Posterior cingulate gyrus (tissue), 11 donors: ENCODE data around the gene QRFP.

ENCODE experiments used
- DNase-seq, 10 donors: peaks; one replicate each; pipeline versions ENCODE4 v3.0.0 to v3.0.0-alpha.2; 2020 to 2021; ENCODE audit warnings: mixed read lengths in 3 of 10
- intact Hi-C: fragments of 100-400 bp; cut with DNase I; formaldehyde crosslinking; loops from one replicate; pipeline ENCODE4 v1.15.1; 2023

The QRFP gene

DNA sequence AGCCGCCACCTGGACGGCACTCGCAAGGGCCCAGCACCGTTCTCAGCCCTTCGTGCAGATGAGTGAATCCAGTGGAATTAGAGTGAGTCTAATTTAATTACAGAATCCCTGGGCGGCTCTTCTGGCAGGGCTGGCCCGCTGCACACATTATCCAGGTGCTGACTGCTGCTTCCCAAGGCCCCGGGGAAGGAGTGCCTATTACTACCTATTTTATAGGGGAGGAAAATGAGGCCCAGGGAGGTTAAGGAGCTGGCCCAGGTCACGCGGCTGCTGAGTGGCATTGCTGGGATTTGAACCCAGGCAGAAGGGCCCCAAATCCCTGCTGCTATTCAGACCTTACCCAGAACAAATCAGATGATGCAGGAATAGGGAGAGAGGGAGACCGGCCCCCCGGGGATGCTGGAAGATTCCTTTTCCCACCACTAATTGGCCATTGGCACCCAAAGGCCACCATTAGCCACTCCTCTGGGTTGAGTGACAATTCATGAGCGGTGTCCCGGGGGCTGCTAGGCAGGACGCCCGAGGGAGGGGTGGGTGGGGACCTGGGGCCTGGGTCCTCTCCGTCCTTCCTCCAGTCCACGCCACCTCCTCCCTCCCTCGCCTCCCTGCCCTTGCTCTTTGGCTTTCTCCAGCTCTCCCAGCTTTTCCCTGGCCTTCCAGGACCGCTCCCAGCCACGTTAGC, 10.3 kb upstream of the QRFP start:
- intact Hi-C loops: no loop called here
- DNase-seq: no peak

DNA sequence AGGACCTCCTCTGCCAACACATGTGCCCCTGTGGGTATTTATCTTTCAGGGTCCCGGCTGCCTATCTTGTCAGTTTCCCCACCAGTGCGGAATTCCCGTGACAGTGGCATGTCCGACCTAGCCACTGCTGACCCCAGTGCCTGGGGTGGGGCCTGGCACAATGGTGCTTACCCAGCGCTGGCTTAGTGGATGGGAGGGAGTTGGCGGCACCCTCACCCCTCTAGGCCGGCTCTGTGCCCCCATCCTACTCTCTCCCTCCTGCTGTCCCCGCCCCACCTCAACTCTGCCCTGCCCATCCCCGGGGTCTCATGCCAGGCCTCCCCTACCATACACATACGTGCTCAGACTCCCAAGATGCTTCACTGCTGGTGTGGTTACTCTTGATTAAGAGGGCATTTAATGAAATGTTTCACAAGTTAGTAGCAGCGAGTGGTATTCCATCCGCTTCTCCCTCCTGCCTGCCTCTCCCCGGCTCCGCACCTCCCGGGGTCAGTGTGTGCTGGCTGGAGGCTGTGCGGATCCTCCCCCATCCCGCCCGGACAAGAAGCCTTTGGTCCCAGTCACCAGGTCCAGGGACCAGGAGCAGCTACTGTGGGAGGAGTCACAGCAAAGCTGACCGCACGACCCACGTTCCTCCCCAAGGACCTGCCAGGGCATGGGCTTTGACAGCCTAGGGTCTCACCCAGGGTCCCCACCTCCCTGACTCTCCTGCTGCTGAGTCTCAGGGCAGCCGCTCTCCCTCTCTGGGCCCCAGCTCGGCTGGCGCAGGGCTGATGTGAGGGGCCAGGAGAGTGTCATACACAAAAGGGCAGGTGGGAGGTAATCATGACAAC, 9.5 kb upstream of the QRFP start:
- DNase-seq: no peak
- intact Hi-C loops: no loop called here

DNA sequence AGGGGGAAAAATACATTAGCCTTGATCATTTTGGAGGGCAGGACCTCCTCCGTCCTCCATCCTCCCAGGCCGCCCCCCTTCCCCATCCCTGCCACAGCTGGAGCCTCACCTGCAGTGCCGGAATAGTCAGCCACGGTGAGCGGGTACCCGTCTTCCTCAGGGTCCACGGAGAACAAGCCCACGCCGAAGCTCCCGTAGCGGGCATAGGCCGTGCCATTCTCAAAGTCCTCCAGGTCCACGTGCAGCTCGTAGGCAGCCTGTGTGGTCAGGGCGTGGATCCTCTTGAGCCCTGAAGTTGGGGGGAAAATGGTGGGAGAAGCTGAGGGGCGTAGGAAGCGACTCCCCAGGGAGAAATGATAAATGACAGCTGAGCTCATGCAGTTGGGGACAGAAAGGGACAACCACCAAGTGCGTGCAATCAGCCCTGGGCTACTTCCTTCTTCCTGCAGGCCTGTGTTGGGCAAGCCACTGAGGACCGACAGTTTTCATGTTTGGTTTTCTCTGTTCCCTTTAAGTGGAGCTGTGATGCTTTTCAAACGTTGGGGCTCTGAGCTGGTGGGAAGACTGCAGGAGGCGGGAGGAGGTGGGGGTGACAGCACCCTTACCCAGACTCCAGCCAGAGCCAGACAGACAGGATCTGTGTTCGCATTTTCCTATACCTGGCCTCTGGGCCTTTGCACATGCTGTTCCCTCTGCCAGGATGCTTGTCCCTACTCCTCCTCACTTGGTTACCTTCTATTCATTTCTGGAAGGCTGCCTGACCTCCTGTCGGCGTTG, 8.7 kb upstream of the QRFP start:
- no peak for DNase-seq
- intact Hi-C loops: no loop called here

DNA sequence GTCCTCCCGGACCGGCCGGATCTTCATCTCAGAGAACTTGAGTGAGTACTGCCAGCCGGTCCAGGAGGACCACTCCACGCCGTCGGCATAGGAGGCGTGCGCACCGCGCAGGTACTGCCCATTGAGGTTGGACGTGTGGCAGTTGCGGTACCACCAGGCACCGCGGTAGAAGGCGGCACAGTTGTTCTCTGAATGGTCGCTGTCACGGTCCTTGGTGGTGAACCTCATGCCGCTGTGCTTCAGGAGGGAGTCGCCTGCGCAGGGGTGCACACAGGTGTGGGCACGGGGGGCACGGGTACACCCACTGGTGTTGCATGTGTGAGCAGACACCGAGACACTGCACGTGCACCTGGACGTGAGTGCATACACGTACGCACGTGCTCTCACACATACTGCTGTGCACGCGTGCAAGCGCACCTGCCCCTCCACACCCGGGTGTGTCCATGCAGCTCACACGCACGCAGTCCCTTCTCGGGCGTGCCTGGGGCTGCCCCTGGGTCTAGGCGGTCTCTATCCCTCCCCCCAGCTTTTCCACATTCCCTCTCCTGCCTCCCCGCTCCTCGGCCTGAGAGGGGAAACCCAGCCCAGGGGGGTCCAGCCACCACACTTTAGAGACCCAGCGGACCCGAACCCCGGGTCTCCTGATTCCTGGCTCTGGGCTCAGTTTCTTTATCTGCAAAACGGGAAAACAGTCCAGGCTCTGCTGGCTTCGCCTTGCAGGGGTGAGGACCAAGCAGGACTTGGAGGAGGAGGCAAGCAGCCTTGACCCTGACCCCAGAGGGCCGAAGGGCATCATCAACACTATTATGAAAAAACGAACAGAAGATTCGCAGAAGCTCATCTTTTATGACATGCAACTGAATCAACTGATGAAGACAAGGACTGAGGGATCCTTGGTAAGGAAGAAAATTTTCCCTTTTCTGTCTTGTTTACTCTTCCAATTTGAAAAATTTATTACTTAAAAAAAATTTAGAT, 7.7 kb upstream of the QRFP start:
- intact Hi-C loops: no loop called here
- DNase-seq: no peak

DNA sequence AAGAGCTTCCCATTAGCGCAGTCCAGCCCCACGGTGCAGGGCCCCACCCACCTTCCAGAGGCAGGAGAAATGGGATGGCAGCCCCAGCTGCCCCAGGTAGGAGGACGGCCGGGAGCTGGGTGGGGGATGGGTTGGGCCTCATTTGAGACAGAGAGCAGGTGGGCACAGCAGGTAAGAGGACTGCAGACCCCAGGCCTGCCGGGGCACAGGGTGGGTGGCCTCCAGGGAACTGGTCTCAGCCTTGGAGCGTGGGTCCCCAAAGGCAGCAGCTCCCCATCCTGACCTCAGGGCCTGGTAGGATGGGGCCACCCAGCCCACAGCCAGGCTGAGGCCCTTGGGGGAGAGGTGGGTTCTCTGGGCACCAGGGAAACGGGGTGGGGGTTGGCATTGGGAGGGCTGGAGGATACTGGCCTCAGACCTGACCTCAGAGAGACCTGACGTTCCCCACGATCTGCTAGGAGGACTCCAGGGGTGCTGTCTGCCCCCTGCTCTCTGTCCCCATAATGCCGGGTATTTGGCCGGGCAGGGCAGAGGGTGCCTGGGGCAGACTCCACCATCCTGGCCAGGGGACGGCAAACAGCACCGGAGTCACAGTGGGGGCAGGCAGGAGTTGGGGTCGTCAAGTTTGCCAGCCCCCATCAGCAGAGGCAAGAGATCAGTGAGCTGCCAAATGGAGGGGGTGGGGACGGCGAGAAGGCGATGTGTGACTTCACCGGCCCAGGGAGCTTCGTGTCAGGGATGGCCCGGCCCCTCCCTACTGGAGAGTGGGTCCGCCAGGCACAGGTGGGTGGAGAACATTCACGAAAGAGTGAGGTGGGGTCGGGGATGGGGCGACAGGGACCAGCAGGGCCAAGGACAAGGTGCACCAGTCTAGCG, 6.8 kb upstream of the QRFP start:
- DNase-seq: no peak

DNA sequence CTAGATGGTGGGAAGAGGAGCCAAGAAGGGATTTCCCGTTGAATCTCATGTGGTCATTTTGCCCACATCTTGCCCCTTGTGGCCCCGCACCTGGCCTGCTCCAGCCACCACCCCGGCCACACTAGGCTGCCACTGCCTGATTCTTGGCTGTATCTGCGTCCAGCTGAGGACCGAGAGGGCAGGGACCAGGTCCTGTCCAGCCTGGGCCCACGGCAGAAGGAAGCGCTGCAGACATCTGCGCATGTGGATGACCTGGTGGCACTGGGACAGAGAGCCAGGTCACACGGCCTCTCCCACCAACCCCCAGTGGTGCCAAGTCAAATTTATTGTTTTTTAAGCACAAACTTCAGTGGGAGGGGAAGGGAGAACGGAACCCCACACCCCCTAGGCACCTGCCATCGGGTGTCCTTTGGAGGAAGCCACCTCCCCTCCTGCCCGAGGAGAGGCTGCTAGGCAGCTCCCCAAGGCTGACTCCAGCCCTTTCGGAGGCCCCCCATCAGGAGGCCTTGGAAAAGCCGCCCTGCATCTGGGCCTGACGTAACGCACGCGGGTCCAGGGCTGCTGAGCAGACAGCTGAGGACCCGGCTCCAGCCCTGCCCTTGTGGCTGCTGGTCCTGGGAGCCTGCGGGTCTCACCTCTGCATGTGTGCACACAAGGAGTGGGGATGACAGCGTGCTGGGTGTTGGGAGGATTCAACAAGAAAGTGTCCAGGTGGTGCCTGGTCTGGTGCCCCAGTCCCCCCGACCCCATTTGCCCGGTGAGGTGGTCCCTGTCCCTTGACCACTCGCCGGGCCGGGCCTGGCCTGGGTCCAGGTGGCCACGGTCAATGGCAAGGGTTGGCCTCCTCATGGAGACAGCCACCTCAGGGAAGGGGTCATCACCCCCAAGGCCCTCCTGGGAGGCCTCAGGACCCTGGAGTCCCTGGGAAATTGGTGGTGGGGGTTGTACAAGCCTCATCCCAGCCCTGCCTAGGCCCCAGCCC, 5.9 kb upstream of the QRFP start:
- no peak for DNase-seq

More for the DNA sequence above, 6.8 kb upstream of the QRFP start:
- intact Hi-C loops: no loop called here

DNA sequence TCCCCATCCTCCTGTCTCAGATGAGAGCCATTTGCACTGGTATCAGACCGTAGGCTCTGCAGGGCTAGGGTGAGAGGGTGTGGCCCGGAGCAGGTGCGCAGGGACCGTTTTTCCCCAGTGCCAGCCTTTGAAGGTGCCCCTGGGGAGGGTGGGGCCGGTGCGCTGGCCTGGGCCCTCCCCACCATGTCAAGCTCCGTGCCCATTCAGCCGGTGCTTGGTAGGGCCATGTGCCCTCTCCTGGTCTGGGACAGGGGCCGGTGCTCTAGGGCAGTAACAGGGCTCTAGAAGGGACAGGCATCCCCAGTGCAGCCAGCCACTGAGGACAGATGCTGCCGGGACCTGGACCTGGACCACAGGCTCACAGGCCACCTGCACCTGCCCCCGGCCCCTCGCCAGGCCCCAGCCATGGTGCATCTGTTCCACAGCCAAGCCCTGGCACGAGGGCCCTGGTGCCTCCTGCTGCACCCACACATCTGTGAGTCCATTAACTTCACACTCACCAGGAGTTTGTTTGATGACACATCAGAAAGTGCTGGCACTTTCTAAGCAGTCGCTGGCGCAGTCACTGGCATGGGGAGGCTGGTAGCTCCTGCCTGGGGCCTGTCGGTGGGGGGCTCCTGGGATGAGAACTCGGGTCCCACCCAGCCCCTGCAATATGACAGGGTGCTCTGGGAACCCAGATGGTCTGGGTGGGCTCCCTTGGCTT, 5.0 kb upstream of the QRFP start:
- no peak for DNase-seq
- intact Hi-C loops: no loop called here

More for the DNA sequence above, 5.9 kb upstream of the QRFP start:
- intact Hi-C loops: no loop called here

DNA sequence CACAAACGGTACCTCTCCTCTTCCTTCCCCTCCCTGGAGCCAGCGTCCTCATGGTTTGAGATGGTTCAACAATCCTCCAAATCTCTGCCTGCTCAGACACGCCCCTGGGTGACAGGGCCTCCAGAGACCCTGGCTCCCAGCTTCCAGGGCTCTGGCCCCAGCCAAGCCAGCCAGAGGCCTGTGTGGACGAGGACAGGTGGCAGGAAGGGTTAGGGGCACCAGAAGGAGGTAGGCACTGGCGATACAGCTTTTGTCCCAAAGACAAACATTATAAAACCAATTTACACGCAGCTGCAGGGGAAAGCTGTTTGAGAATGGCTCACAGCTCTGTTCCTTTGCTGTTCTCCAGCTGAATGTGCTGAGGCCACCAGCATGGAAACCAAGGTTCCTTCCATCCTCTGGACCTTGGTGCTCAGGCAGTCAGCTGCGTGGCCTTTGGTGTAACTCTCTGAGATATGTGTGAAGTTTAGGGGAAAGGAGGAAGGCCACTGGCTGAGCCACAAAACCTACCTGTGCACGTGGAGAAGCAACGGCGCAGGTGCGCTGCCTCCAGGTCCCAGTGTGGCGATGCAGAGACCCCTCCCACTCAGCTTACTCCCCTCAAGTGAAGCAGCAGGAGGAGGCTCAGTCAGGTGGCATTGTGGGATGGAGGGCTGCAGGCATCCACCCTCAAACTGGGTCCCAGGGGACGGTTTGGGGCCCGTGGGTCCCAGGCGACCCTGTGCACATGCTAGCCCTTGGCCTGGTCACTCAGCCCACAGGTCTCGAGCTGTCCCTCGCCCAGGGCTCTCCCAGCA, 4.3 kb upstream of the QRFP start:
- intact Hi-C loops: no loop called here
- no peak for DNase-seq

DNA sequence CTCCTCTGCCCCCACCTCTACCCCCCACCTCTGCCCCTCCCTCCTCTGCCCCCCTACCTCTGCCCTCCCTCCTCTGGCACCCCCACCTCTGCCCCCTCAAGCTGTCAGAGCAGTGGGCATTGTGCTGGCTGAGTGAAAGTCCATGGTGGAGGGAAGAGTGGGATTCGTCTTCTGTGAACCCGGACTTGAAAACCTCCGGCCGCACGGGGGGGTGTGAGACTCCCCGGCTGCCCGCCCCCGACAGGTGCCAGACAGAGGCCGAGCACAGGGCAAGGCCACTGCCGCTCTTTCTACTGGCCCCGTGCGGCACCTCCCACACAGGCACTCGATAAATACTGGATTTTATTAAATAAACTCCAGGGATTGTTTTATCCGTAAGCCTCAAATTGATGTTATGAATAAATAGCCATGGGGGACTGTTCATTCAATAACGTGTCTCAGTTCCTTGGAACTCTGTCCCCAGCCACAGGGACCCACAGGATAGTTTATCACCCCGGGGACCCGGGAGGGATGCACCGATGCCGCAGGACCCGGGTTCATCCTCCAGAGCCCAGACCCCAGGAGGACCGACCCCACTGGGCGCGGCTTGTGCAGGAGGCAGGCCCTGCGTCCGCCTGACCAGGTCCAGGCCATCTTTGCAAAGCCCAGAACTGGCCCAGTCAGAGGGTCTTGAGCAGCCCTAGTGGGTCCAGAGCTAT, 2.6 kb upstream of the QRFP start:
- no peak for DNase-seq
- intact Hi-C loops: no loop called here

DNA sequence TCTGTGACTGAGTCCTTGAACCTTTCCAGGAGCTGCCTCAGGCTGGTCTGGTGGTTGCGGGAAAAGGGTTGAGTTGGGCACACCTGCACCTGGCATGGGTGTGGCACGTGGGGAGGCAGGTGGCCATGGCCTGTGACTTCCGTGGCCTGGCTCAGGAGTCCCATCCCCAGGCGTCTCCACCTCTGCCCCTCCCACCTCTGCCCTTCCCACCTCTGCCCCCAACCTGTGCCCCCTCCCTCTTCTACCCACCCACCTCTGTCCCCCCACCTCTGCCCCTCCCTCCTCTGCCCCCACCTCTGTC, 1.9 kb upstream of the QRFP start:
- intact Hi-C loops: no loop called here
- no peak for DNase-seq

DNA sequence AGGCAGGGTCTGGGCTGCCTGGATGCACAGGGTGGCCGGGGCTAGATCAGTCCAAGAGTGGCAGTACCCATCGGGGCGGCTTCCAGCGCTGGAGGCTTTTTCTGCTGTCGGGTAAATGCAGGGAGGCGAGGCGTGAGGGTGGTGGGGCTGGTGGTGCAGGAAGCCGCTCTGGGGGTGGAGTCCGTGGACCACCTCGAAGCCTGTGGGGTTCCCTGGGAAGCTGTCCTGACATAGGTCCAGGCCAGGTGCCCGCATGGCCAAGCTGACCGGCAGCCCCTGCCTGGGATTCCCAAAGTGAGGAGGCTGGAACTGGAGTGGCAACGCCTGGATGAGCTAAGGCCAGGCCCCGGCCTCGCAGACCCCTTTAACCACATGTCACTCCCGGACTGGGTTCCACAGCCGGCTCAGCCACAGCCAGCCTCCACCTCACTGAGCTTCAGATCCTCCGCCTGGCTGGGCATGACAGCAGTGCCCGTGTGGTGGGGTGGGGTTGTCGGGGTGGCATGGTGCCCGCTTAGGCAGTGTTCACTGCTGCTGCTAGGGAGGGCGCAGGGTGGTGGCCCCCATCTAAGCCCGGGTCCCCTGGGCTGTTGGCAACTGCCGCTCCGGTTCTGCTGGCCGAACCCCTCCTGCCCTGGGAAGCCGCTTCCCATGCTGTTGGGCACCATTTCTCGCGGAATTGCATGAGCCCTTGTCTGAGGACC, 1.4 kb upstream of the QRFP start:
- no peak for DNase-seq
- intact Hi-C loops: no loop called here

DNA sequence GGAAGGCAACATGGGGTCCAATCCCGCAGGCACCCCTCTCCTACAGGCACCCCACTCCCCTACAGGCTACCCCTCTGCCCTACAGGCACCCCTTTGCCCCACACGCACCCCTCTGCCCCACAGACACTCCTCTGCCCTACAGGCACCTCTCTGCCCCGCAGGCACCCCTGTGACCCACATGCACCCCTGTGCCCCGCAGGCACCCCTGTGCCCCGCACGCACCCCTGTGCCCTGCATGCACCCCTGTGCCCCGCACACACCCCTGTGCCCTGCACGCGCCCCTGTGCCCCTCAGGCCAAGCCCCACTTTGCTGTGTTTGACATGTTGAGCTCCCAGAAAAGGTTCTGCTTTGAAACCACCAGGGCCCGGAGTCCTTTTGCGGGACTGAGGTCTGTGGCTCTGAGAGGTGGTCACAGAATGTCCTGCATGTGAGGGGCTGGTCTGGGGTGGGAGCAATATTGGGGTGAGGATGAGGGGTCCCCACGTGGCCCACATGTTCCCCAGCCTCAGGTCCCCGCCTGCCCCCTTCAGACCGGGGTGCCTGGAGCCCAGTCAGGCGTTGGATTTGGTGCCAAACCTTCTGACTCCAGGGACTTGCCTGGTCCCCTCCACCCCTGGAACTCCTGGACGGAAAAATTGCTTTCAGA, 616 bp upstream of the QRFP start:
- intact Hi-C loops: no loop called here
- DNase-seq: no peak

DNA sequence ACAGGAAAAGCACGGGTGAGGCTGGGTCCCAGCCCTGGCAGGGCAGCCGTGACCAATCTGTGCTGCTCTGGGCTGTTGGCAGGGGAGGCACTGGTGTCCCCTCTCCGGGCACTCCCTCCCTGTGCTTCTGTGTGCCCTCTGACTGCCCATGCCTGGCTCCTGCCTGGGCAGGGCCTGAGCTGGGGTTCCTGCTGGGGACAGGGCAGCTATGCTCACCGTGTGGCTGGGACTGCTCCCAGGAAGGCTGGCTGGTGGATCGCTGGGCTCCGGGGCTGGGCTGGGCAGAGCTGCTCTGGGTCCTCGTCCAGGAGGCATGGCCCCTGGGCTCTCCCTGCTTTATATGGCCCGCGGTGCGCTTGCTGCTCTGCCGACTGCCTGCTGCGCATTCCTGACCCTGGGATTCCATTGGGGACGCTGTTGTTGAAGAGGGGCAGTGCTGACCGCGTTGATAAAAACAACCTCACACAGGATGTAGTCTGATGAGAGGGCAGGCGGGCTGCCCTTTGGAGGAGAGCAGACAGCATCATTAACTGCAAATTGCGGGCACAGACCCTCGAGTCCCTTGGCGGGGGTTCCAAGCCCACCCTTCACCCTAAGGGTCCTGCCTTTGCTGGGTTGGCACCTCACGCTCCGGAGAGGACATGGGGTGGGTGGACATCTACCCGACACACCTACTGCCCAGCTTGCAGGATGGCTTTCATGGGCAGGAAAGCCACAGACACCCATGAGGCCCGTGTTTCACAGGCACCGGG, 955 bp downstream of the QRFP start:
- DNase-seq: peak in 1 of 10 donors; percentile 79
- intact Hi-C loops: no loop called here

DNA sequence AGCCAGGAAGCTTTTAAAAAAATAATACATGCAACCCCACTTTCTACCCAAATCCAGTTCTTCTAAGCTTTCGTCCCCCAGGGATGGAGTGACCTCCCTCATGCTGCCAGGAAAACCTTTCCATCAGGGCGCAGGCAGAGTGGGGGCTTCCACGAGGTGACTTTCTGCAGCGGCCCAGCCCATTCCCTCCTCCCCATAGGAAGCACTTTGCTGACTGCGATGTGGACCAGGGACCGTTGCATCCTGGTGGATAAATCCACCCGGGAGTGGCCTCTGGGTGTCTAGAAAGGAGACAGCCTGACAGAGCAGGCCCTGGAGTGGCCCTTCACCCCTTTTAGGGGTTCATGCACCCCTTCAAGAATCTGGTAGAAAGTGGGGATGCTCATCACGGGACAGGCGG, 1.6 kb downstream of the QRFP start:
- no peak for DNase-seq
- intact Hi-C loops: no loop called here
